ENCODE results near the gene LDHAL6A. TPM values are rescaled to one million over a fixed set of nuclear protein-coding genes. Genes with fewer than 3 reads are reported as not detected.

Gene LDHAL6A
- total and polyA plus RNA-seq, 2 of the 13 experiments (the other 11 are each of a cell fraction or from before 2014, with no cell fraction given), result not detected

DNA sequence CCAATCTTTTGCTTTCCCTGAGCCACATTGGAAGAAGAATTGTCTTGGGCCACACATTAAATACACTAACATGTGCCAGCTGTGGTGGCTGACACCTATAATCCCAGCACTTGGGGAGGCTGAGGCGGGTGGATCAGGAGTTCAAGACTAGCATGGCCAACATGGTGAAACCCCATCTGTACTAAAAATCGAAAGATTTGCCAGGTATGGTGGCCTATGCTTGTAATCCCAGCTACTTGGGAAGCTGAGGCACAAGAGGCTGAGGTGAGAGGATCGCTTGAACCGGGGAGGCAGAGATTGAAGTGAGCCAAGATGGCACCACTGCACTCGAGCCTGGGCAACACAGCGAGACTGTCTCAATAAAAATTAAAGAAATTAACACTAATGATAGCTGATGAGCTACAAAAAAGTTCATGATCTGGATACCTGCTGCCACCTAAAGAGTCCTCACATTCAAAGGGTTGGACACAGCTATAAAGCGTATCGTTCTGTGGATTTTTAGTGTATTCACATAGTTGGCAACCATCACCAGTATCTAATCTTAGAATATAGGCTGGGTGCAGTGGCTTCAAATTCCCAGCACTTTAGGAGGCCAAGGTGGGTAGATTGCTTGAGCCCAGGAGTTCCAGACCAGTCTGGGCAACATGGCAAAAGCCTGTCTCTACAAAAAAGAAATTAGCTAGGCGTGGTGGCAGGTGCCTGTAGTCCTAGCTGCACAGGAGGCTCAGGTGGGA, 46.9 kb upstream of the LDHAL6A start (continued):
- TF ChIP-seq EEA1 (CRISPR knock-in tag; IDR thresholded peaks at IDR 0.05; ENCODE audit: borderline replicate concordance) (no peak), ZNF264 (CRISPR knock-in tag; IDR thresholded peaks at IDR 0.05) (no peak), ZBTB7A (CRISPR knock-in tag; IDR thresholded peaks at IDR 0.05) (no peak), NCOA5 (CRISPR knock-in tag; IDR thresholded peaks at IDR 0.05) (peak; percentile 84; the same call in 1 of the 2 replicates), HDAC1 (CRISPR knock-in tag; IDR thresholded peaks at IDR 0.05) (no peak), ZFX (CRISPR knock-in tag; IDR thresholded peaks at IDR 0.05; ENCODE audit: low read depth) (0 out of 2 replicates have a peak, but pooled peaks have one; percentile 17), ZNF160 (CRISPR knock-in tag; IDR thresholded peaks at IDR 0.05) (no peak; the same call in 1 of the 2 replicates), KDM4B (CRISPR knock-in tag; IDR thresholded peaks at IDR 0.05) (no peak), MLLT10 (CRISPR knock-in tag; IDR thresholded peaks at IDR 0.05) (no peak), ZFP1 (CRISPR knock-in tag; IDR thresholded peaks at IDR 0.05) (no peak), ZNF530 (CRISPR knock-in tag; IDR thresholded peaks at IDR 0.05; ENCODE audit: low read depth) (no peak), SRF (IDR thresholded peaks at IDR 0.05; ENCODE audit: low read depth, low read length) (no peak), KDM5A (IDR thresholded peaks at IDR 0.05; ENCODE audit: borderline replicate concordance, low read length) (no peak), DNMT1 (CRISPR knock-in tag; IDR thresholded peaks at IDR 0.05) (peak; percentile 41; the same call in 1 of the 2 replicates), ZNF263 (CRISPR knock-in tag; IDR thresholded peaks at IDR 0.05) (0 out of 2 replicates have a peak, but pooled peaks have one; percentile 31)
- TF ChIP-seq, protein P1, sequence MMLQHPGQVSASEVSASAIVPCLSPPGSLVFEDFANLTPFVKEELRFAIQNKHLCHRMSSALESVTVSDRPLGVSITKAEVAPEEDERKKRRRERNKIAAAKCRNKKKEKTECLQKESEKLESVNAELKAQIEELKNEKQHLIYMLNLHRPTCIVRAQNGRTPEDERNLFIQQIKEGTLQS (CRISPR knock-in tag; IDR thresholded peaks at IDR 0.05), result no peak
- TF ChIP-seq, protein P2, sequence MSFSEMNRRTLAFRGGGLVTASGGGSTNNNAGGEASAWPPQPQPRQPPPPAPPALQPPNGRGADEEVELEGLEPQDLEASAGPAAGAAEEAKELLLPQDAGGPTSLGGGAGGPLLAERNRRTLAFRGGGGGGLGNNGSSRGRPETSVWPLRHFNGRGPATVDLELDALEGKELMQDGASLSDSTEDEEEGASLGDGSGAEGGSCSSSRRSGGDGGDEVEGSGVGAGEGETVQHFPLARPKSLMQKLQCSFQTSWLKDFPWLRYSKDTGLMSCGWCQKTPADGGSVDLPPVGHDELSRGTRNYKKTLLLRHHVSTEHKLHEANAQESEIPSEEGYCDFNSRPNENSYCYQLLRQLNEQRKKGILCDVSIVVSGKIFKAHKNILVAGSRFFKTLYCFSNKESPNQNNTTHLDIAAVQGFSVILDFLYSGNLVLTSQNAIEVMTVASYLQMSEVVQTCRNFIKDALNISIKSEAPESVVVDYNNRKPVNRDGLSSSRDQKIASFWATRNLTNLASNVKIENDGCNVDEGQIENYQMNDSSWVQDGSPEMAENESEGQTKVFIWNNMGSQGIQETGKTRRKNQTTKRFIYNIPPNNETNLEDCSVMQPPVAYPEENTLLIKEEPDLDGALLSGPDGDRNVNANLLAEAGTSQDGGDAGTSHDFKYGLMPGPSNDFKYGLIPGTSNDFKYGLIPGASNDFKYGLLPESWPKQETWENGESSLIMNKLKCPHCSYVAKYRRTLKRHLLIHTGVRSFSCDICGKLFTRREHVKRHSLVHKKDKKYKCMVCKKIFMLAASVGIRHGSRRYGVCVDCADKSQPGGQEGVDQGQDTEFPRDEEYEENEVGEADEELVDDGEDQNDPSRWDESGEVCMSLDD (CRISPR knock-in tag; IDR thresholded peaks at IDR 0.05; ENCODE audit: borderline replicate concordance), result no peak
- TF ChIP-seq, protein P3, sequence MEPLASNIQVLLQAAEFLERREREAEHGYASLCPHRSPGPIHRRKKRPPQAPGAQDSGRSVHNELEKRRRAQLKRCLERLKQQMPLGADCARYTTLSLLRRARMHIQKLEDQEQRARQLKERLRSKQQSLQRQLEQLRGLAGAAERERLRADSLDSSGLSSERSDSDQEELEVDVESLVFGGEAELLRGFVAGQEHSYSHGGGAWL (CRISPR knock-in tag; IDR thresholded peaks at IDR 0.05), result no peak
- TF ChIP-seq, protein P4, sequence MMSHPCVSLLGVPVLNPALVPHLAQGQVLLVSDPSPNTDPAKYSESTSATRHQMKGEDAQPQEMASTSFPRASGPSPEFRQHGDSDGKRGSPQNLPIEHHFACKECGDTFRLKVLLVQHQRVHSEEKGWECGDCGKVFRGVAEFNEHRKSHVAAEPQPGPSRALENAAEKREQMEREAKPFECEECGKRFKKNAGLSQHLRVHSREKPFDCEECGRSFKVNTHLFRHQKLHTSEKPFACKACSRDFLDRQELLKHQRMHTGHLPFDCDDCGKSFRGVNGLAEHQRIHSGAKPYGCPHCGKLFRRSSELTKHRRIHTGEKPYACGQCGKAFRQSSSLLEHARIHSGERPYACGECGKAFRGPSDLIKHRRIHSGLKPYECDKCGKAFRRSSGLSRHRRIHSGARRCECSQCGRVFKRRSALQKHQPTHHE (CRISPR knock-in tag; IDR thresholded peaks at IDR 0.05; ENCODE audit: borderline replicate concordance), result no peak
- TF ChIP-seq, protein P5, sequence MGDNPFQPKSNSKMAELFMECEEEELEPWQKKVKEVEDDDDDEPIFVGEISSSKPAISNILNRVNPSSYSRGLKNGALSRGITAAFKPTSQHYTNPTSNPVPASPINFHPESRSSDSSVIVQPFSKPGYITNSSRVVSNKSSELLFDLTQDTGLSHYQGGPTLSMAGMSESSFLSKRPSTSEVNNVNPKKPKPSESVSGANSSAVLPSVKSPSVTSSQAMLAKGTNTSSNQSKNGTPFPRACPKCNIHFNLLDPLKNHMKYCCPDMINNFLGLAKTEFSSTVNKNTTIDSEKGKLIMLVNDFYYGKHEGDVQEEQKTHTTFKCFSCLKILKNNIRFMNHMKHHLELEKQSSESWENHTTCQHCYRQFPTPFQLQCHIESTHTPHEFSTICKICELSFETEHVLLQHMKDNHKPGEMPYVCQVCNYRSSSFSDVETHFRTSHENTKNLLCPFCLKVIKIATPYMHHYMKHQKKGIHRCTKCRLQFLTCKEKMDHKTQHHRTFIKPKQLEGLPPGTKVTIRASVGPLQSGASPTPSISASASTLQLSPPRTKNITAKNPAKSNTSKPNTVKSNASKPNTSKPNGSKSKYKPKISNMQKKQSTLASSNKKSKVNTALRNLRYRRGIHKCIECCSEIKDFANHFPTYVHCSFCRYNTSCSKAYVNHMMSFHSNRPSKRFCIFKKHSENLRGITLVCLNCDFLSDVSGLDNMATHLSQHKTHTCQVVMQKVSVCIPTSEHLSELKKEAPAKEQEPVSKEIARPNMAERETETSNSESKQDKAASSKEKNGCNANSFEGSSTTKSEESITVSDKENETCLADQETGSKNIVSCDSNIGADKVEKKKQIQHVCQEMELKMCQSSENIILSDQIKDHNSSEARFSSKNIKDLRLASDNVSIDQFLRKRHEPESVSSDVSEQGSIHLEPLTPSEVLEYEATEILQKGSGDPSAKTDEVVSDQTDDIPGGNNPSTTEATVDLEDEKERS (CRISPR knock-in tag; IDR thresholded peaks at IDR 0.05), result no peak
- TF ChIP-seq, protein P6, sequence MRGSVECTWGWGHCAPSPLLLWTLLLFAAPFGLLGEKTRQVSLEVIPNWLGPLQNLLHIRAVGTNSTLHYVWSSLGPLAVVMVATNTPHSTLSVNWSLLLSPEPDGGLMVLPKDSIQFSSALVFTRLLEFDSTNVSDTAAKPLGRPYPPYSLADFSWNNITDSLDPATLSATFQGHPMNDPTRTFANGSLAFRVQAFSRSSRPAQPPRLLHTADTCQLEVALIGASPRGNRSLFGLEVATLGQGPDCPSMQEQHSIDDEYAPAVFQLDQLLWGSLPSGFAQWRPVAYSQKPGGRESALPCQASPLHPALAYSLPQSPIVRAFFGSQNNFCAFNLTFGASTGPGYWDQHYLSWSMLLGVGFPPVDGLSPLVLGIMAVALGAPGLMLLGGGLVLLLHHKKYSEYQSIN (CRISPR knock-in tag; IDR thresholded peaks at IDR 0.05; ENCODE audit: borderline replicate concordance), result no peak

All from HepG2 (cell line).